ENCODE measurements around the gene EPB41L1.
A peak's percentile ranks its signal among the peaks of the same experiment; 100 is the strongest.

EPB41L1 gene

GRCh38 chr20:36197271-36197670 is 42.7 kb downstream of the EPB41L1 start:
- no peak for DNase-seq

- peak; percentile 86 for DNase-seq
Measured at GRCh38 chr20:36199345-36200257, 45.1 kb downstream of the EPB41L1 start.

- DNase-seq: no peak
Measured at GRCh38 chr20:36200451-36200850, 45.9 kb downstream of the EPB41L1 start.

GRCh38 chr20:36201198-36201597 is 46.7 kb downstream of the EPB41L1 start:
- DNase-seq: no peak

- peak; percentile 85 for DNase-seq
Measured at GRCh38 chr20:36202891-36203338, 48.4 kb downstream of the EPB41L1 start.

- DNase-seq: no peak
Measured at GRCh38 chr20:36203861-36204260, 49.3 kb downstream of the EPB41L1 start.

GRCh38 chr20:36205026-36205425 is 50.5 kb downstream of the EPB41L1 start:
- no peak for DNase-seq

- no peak for DNase-seq
Measured at GRCh38 chr20:36206068-36206467, 51.5 kb downstream of the EPB41L1 start.

- no peak for DNase-seq
Measured at GRCh38 chr20:36206641-36207040, 52.1 kb downstream of the EPB41L1 start.

GRCh38 chr20:36207602-36208001 is 53.1 kb downstream of the EPB41L1 start:
- no peak for DNase-seq

- no peak for DNase-seq
Measured at GRCh38 chr20:36208257-36208656, 53.7 kb downstream of the EPB41L1 start.

GRCh38 chr20:36210436-36211021 is 56.0 kb downstream of the EPB41L1 start:
- no peak for DNase-seq

GRCh38 chr20:36213362-36213761 is 58.8 kb downstream of the EPB41L1 start:
- no peak for DNase-seq

GRCh38 chr20:36214684-36215256 is 60.2 kb downstream of the EPB41L1 start:
- DNase-seq: peak; percentile 11

- DNase-seq: no peak
Measured at GRCh38 chr20:36215778-36216177, 61.2 kb downstream of the EPB41L1 start.

GRCh38 chr20:36216314-36217025 is 61.9 kb downstream of the EPB41L1 start:
- DNase-seq: no peak

GRCh38 chr20:36217226-36217625 is 62.7 kb downstream of the EPB41L1 start:
- DNase-seq: no peak

- no peak for DNase-seq
Measured at GRCh38 chr20:36218380-36219064, 64.0 kb downstream of the EPB41L1 start.

GRCh38 chr20:36219671-36220220 is 65.2 kb downstream of the EPB41L1 start:
- DNase-seq: no peak

GRCh38 chr20:36225666-36226065 is 71.1 kb downstream of the EPB41L1 start:
- DNase-seq: no peak

- peak; percentile 15 for DNase-seq
Measured at GRCh38 chr20:36228770-36229169, 74.2 kb downstream of the EPB41L1 start.

- DNase-seq: no peak
Measured at GRCh38 chr20:36230019-36230418, 75.5 kb downstream of the EPB41L1 start.

Data from activated CD4-positive, alpha-beta T cell treated with anti-CD3 and anti-CD28 coated beads for 48 hours (primary cell).